Measurements from ENCODE around the gene SERTAD3.
A peak's percentile ranks its signal among the peaks of the same experiment; 100 is the strongest.

The SERTAD3 gene

GRCh38 chr19:40424637-40425449, 19.3 kb downstream of the SERTAD3 start:
- DNase-seq = no peak
- Histone ChIP-seq H3K27me3 (ENCODE audit: insufficient read depth, low read depth, severe bottlenecking) (no peaks in the 10 kb centered on the region), H3K36me3 (0 out of 2 replicates have a peak, but pooled peaks cover 3% of the 10 kb centered on the region), H3K4me3 (ENCODE audit: low read depth, low read length) (peak overlapping the region; percentile 88), H3K27ac (peak overlapping the region; percentile 95), H3K9me3 (ENCODE audit: severe bottlenecking) (no peaks in the 10 kb centered on the region)
- no peak for TF ChIP-seq CTCF (IDR thresholded peaks at IDR 0.05; ENCODE audit: low read depth, low read length)

GRCh38 chr19:40423938-40424337, 20.2 kb downstream of the SERTAD3 start:
- TF ChIP-seq CTCF (IDR thresholded peaks at IDR 0.05; ENCODE audit: low read depth, low read length) = no peak

GRCh38 chr19:40422748-40423566, 21.2 kb downstream of the SERTAD3 start:
- no peak for DNase-seq
- TF ChIP-seq CTCF (IDR thresholded peaks at IDR 0.05; ENCODE audit: low read depth, low read length) = no peak
- no peaks in the 10 kb centered on the region for H3K27me3 ChIP-seq (ENCODE audit: insufficient read depth, low read depth, severe bottlenecking)
- no peak overlapping the region for H3K27ac ChIP-seq
- no peaks in the 10 kb centered on the region for H3K9me3 ChIP-seq (ENCODE audit: severe bottlenecking)
- H3K4me3 ChIP-seq (ENCODE audit: low read depth, low read length) = no peak overlapping the region
- H3K36me3 ChIP-seq = 0 out of 2 replicates have a peak, but pooled peaks cover 3% of the 10 kb centered on the region

More at GRCh38 chr19:40423938-40424337, 20.2 kb downstream of the SERTAD3 start:
- Histone ChIP-seq H3K27me3 (ENCODE audit: insufficient read depth, low read depth, severe bottlenecking) (no peaks in the 10 kb centered on the region), H3K4me3 (ENCODE audit: low read depth, low read length) (no peak overlapping the region), H3K36me3 (0 out of 2 replicates have a peak, but pooled peaks cover 3% of the 10 kb centered on the region), H3K27ac (no peak overlapping the region), H3K9me3 (ENCODE audit: severe bottlenecking) (no peaks in the 10 kb centered on the region)
- DNase-seq = no peak

GRCh38 chr19:40421993-40422747, 22.0 kb downstream of the SERTAD3 start:
- no peak for DNase-seq
- Histone ChIP-seq H3K4me3 (ENCODE audit: low read depth, low read length) (no peak overlapping the region), H3K9me3 (ENCODE audit: severe bottlenecking) (no peaks in the 10 kb centered on the region), H3K36me3 (0 out of 2 replicates have a peak, but pooled peaks cover 3% of the 10 kb centered on the region), H3K27ac (peak overlapping the region; percentile 96; the same call in 1 of the 2 replicates), H3K27me3 (ENCODE audit: insufficient read depth, low read depth, severe bottlenecking) (no peaks in the 10 kb centered on the region)
- TF ChIP-seq CTCF (IDR thresholded peaks at IDR 0.05; ENCODE audit: low read depth, low read length) = no peak

Data from WERI-Rb-1 (cell line).